Endodermal cell (in vitro differentiated cells): ENCODE measurements around the gene CDH4. TPM values are rescaled to one million over a fixed set of nuclear protein-coding genes. Genes with fewer than 3 reads are reported as not detected.

Source experiments
- DNase-seq: peaks from one replicate; pipeline ENCODE4 v3.0.0-alpha.2; 2017
- H3K27ac ChIP-seq: 2 replicates; pipeline ENCODE4 v1.5.1; 2013; ENCODE audit warnings: mild to moderate bottlenecking, low read depth, low read length, moderate library complexity
- H3K27me3 ChIP-seq: 2 replicates; pipeline ENCODE4 v1.6.1; 2013; ENCODE audit warnings: mild to moderate bottlenecking, low read length, moderate library complexity; ENCODE audit not compliant: insufficient read depth, control insufficient read depth, poor library complexity, severe bottlenecking
- H3K36me3 ChIP-seq: 2 replicates; pipeline ENCODE4 v1.7.0; 2013; ENCODE audit warnings: mild to moderate bottlenecking, low read length, moderate library complexity; ENCODE audit not compliant: control insufficient read depth, insufficient read depth
- H3K4me1 ChIP-seq: one replicate; pipeline ENCODE4 v1.7.0; 2013; ENCODE audit warnings: low read length; ENCODE audit not compliant: control insufficient read depth, insufficient read depth
- H3K4me3 ChIP-seq: 2 replicates; pipeline ENCODE4 v1.5.1; 2013; ENCODE audit warnings: mild to moderate bottlenecking, low read length, moderate library complexity
- H3K9ac ChIP-seq: 2 replicates; pipeline ENCODE4 v1.6.1; 2013; ENCODE audit warnings: mild to moderate bottlenecking, low read length, moderate library complexity; ENCODE audit not compliant: poor library complexity, severe bottlenecking; ENCODE audit errors: extremely low read depth
- H3K9me3 ChIP-seq: 2 replicates; pipeline ENCODE4 v1.6.1; 2013; ENCODE audit warnings: mild to moderate bottlenecking, low read length, moderate library complexity; ENCODE audit not compliant: control insufficient read depth
- H3K27ac Mint-ChIP-seq: 2 replicates; pipeline ENCODE4 v1.8.0; 2020; ENCODE audit warnings: mixed read lengths
- H3K27me3 Mint-ChIP-seq: 2 replicates; pipeline ENCODE4 v1.8.0; 2021; ENCODE audit warnings: mild to moderate bottlenecking, mixed read lengths; ENCODE audit not compliant: insufficient read depth
- H3K36me3 Mint-ChIP-seq: 2 replicates; pipeline ENCODE4 v1.8.0; 2020; ENCODE audit warnings: low read depth, mixed read lengths
- H3K4me1 Mint-ChIP-seq: 2 replicates; pipeline ENCODE4 v1.8.0; 2020; ENCODE audit warnings: mixed read lengths
- H3K4me3 Mint-ChIP-seq: 2 replicates; pipeline ENCODE4 v1.8.0; 2020; ENCODE audit warnings: mild to moderate bottlenecking, moderate library complexity, mixed read lengths
- H3K9me3 Mint-ChIP-seq: 2 replicates; pipeline ENCODE4 v1.8.0; 2020; ENCODE audit warnings: mild to moderate bottlenecking, mixed read lengths
- WGBS, 2 experiments: methylation state at CpG; one replicate each; pipeline versions ENCODE4 v1.1.5 to v1.1.7; 2013; ENCODE audit warnings: missing lambda C conversion rate in 2 of 2, mixed read lengths in 1 of 2; ENCODE audit not compliant: insufficient coverage in 1 of 2, insufficient read length in 1 of 2; 5-methylcytosine and 5-hydroxymethylcytosine counted together
- total RNA-seq, 2 donors: library from RNA; stranded (reverse); fragmentation: NEBNext Ultra II Directional in 1 of 2; extraction: Animal tissue kit (Norgen Biotek cat#: 25700) in 1 of 2; gene quantifications; 2 replicates in 1 of 2; 3 replicates in 1 of 2; pipeline ENCODE4 v1.2.1, GENCODE V29; 2021
- TF ChIP-seq, protein P1 (sequence below): fragments of 200-600 bp; sonication (generic); conservative IDR thresholded peaks from 2 replicates; pipeline ENCODE4 v1.5.0; 2021; ENCODE audit warnings: antibody characterized with exemption, mild to moderate bottlenecking

Gene CDH4
- total RNA-seq, 2 donors from 2014 or later, result 1.8 to 5.8 TPM

DNA sequence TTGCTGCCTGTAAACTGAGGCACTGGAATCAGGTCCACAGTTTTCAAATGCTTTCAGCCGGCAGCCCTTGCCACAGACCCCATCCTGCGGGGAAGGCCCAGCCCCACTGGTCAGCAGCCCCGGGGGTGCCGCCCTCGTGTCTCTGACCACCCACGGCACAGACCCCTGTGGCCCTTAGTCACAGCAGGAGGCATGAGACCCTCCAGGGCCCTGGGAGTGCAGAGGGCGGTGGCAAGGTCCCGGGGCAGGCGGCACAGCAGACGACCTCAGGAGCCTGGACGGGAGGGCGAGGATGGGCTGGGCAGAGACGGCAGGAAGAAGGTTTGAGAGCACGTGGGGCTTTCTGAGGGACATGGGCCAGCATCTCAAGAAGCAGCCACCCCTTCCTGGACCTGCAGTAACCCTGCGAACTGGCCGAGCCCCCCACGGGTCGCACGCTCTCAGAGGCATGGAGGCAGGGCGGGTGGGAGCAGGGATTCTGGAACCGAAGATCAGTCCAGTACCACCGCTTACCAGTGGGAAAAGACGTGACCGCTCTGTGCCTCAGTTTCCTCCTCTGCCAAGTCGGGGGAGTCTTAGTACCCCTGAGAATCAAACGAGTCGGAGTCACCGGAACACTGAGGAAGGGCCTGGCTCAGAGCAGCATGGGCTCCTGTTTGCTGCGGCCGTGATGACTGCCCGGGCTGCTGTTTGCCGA lies 672.9 kb downstream of the CDH4 start:
- Histone ChIP-seq H3K4me1 (no peaks in the 10 kb centered on the region), H3K36me3 (no peaks in the 10 kb centered on the region), H3K4me3 (no peak overlapping the region), H3K27ac (no peak overlapping the region), H3K9me3 (peaks cover 4% of the 10 kb centered on the region), H3K9ac (no peak overlapping the region), H3K27me3 (no peaks in the 10 kb centered on the region)
- 89% methylated on average over 27 to 32 of the region's 32 CpGs for WGBS, 2 experiments
- Mint-ChIP-seq H3K9me3 (peaks cover 5% of the 10 kb centered on the region), H3K4me3 (no peak overlapping the region), H3K27ac (no peak overlapping the region), H3K4me1 (no peaks in the 10 kb centered on the region), H3K27me3 (no peaks in the 10 kb centered on the region), H3K36me3 (peaks cover 3% of the 10 kb centered on the region)
- no peak for DNase-seq
- TF ChIP-seq, protein P1, sequence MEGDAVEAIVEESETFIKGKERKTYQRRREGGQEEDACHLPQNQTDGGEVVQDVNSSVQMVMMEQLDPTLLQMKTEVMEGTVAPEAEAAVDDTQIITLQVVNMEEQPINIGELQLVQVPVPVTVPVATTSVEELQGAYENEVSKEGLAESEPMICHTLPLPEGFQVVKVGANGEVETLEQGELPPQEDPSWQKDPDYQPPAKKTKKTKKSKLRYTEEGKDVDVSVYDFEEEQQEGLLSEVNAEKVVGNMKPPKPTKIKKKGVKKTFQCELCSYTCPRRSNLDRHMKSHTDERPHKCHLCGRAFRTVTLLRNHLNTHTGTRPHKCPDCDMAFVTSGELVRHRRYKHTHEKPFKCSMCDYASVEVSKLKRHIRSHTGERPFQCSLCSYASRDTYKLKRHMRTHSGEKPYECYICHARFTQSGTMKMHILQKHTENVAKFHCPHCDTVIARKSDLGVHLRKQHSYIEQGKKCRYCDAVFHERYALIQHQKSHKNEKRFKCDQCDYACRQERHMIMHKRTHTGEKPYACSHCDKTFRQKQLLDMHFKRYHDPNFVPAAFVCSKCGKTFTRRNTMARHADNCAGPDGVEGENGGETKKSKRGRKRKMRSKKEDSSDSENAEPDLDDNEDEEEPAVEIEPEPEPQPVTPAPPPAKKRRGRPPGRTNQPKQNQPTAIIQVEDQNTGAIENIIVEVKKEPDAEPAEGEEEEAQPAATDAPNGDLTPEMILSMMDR, result no peak

DNA sequence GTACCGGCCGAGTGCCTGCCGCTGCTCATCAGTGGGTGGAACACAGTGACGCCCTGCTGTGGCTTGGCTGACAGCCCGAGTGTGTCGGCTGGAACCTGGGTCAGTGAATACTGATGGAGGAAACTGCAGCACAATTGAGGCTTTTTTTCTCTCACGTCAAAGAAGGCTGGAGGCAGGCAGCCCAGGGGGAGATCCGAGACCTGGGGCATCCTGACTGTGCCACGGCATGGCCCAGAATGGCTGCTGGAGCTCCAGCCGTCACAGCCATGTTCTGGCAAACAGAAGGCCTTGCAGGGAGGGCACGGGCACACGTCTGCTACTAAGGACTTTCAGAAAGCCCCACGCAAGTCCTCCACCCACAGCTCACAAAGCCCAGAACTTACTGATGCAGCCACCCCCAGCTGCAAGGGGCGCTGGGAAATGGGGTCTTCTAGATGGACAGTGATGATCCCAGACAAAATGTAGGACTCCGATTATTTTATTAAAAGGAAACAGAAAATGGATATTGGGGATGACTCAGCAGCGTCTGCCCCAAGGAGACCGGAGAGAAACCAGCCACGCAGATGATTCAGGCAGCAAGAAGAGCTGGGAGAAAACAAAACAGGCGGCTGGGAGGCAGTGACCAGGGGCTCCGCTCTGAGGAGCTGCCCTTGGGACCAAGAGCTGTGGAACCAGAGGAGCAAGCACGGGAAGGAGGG lies 673.6 kb downstream of the CDH4 start:
- Mint-ChIP-seq H3K27me3 (no peaks in the 10 kb centered on the region), H3K4me1 (no peaks in the 10 kb centered on the region), H3K4me3 (no peak overlapping the region), H3K36me3 (peaks cover 4% of the 10 kb centered on the region), H3K9me3 (peaks cover 5% of the 10 kb centered on the region), H3K27ac (no peak overlapping the region)
- Histone ChIP-seq H3K4me3 (no peak overlapping the region), H3K27me3 (no peaks in the 10 kb centered on the region), H3K36me3 (no peaks in the 10 kb centered on the region), H3K27ac (no peak overlapping the region), H3K4me1 (no peaks in the 10 kb centered on the region), H3K9me3 (no peaks in the 10 kb centered on the region), H3K9ac (no peak overlapping the region)
- no peak for DNase-seq
- TF ChIP-seq, protein P1, result no peak
- WGBS, 2 experiments, result 85 to 93% methylated on average over 20 to 21 of the region's 21 CpGs

DNA sequence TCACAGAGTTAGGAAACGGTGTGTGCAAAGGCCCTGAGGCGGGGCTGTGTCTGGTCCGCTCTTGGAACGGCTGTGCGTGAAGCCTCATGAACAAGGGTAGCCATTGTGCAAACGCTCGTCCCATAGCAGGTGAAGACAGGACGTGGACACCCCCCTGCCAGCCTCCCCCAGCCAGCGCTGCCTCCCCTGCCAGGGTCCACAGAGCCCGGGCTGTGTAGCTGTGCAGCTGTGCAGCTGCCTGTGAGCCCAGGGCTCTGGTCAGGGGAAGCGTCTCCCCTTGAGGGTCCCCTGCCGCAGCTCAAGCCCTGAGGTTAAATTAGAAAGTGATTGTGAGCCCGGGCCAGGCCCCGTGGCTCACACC lies 674.2 kb downstream of the CDH4 start:
- Histone ChIP-seq H3K27ac (no peak overlapping the region), H3K27me3 (no peaks in the 10 kb centered on the region), H3K36me3 (no peaks in the 10 kb centered on the region), H3K4me3 (no peak overlapping the region), H3K9me3 (no peaks in the 10 kb centered on the region), H3K9ac (no peak overlapping the region), H3K4me1 (no peaks in the 10 kb centered on the region)
- no peak for DNase-seq
- Mint-ChIP-seq H3K36me3 (peaks cover 4% of the 10 kb centered on the region), H3K4me3 (no peak overlapping the region), H3K27ac (no peak overlapping the region), H3K9me3 (peaks cover 5% of the 10 kb centered on the region), H3K4me1 (no peaks in the 10 kb centered on the region), H3K27me3 (no peaks in the 10 kb centered on the region)
- WGBS, 2 experiments, result 91 to 96% methylated on average over 11 to 14 of the region's 14 CpGs
- TF ChIP-seq, protein P1, result no peak
